HepG2 (cell line): ENCODE results near the gene GOLGA6L10. TPM values are rescaled to one million over a fixed set of nuclear protein-coding genes. Genes with fewer than 3 reads are reported as not detected.
"Not testable (repeated sequence)": the region's sequence is repeated elsewhere in the genome, so short reads cannot be mapped to it uniquely, and the experiment has no call there.

Experiments used
- ATAC-seq: fragments of 200-7000 bp; cut with Tn5 transposase; 3 replicates; pipeline ENCODE4 v1.9.1; 2020; ENCODE audit warnings: mild to moderate bottlenecking, moderate library complexity
- BruUV-seq: library from RNA; stranded (reverse); fragments of 400-500 nt; replicated peaks from 2 replicates; lab custom pipeline; 2021; lab: Mats Ljungman, UMichigan
- CTCF ChIA-PET: fragments of 300-600 bp; formaldehyde crosslinking; extraction: SDS; loops from one replicate; lab custom pipeline; 2021; ENCODE audit warnings: low total read pairs, inconsistent platforms, low intra/inter-chr PET ratio; lab: Yijun Ruan, JAX
- POLR2A ChIA-PET: fragments of 350-600 bp; sonication (Branson Sonifier 250); formaldehyde crosslinking; loops from one replicate; lab custom pipeline; 2020; ENCODE audit warnings: antibody characterized with exemption, inconsistent platforms; lab: Yijun Ruan, JAX
- DNase-seq: peaks from one replicate; pipeline ENCODE4 v3.0.0-alpha.2; 2015; ENCODE audit warnings: low spot score
- FAIRE-seq: peaks from 3 replicates; lab custom pipeline; 2011; peaks lifted over from hg19 to GRCh38; lab: Jason Lieb, UNC
- H2AFZ ChIP-seq: one replicate; pipeline ENCODE4 v1.6.1; 2011; ENCODE audit warnings: low read length, inconsistent platforms
- H3K27ac ChIP-seq: fragments of 300-600 bp; 3 replicates; pipeline ENCODE4 v1.8.0; 2011; ENCODE audit warnings: mixed run types, mild to moderate bottlenecking, mixed read lengths, low read length, inconsistent platforms; ENCODE audit not compliant: insufficient read depth; ENCODE audit errors: extremely low read length
- H3K27me3 ChIP-seq, 2 experiments: fragments of 200-600 bp in 1 of 2; 2 replicates in 1 of 2; 3 replicates in 1 of 2; pipeline versions ENCODE4 v1.6.0 to v1.8.0; 2011; ENCODE audit warnings: low read length in 2 of 2, mild to moderate bottlenecking in 2 of 2, moderate library complexity in 2 of 2, inconsistent platforms in 1 of 2; ENCODE audit not compliant: insufficient read depth in 2 of 2, control insufficient read depth in 1 of 2
- H3K36me3 ChIP-seq, 2 experiments: fragments of 200-600 bp in 1 of 2; replicated peaks in 1 of 2; 2 replicates in 1 of 2; 3 replicates in 1 of 2; pipeline versions ENCODE4 v1.5.1 to v1.8.0; 2011; ENCODE audit warnings: low read length in 2 of 2, inconsistent platforms in 1 of 2; ENCODE audit not compliant: insufficient read depth in 2 of 2, control insufficient read depth in 1 of 2
- H3K4me1 ChIP-seq: 2 replicates; pipeline ENCODE4 v1.5.1; 2012; ENCODE audit warnings: low read length, inconsistent platforms; ENCODE audit not compliant: insufficient read depth
- H3K4me2 ChIP-seq: 2 replicates; pipeline ENCODE4 v1.6.0; 2011; ENCODE audit warnings: low read depth, low read length, inconsistent platforms
- H3K4me3 ChIP-seq, 3 experiments: fragments of 200-600 bp in 1 of 3; sonication (generic), shearing (Covaris generic) in 1 of 3; replicated peaks in 1 of 3; 2 replicates each; pipeline ENCODE4 v1.5.1; 2011 to 2016; ENCODE audit warnings: low read length in 3 of 3, inconsistent platforms in 2 of 3, low read depth in 2 of 3, mild to moderate bottlenecking in 2 of 3, control low read depth in 1 of 3, mixed read lengths in 1 of 3; ENCODE audit not compliant: insufficient read depth in 1 of 3
- H3K79me2 ChIP-seq: one replicate; pipeline ENCODE4 v1.6.1; 2011; ENCODE audit warnings: low read length, inconsistent platforms; ENCODE audit not compliant: insufficient read depth
- H3K9ac ChIP-seq: 2 replicates; pipeline ENCODE4 v1.6.0; 2011; ENCODE audit warnings: mild to moderate bottlenecking, low read depth, low read length, inconsistent platforms; ENCODE audit not compliant: insufficient read depth
- H3K9me3 ChIP-seq: 2 replicates; pipeline ENCODE4 v1.5.1; 2012; ENCODE audit warnings: mild to moderate bottlenecking, low read length
- H4K20me1 ChIP-seq: 2 replicates; pipeline ENCODE4 v1.6.0; 2011; ENCODE audit warnings: inconsistent platforms, mild to moderate bottlenecking, low read length, moderate library complexity; ENCODE audit not compliant: insufficient read depth
- AHR ChIP-seq: IDR thresholded peaks from 2 replicates; pipeline ENCODE4 v1.6.1; 2018; ENCODE audit warnings: missing genetic modification reagents, missing compliant biosample characterization
- ELF3 ChIP-seq: IDR thresholded peaks from 2 replicates; pipeline ENCODE4 v1.6.1; 2016; ENCODE audit warnings: missing genetic modification reagents, missing compliant biosample characterization
- MEIS1 ChIP-seq: sonication (generic); formaldehyde crosslinking; IDR thresholded peaks from 2 replicates; pipeline ENCODE4 v1.9.0; 2021; ENCODE audit warnings: mild to moderate bottlenecking, missing genetic modification reagents, moderate library complexity, borderline replicate concordance
- MIER3 ChIP-seq: IDR thresholded peaks from 2 replicates; pipeline ENCODE4 v1.6.1; 2016; ENCODE audit warnings: missing compliant biosample characterization, borderline replicate concordance
- NRL ChIP-seq: sonication (generic); formaldehyde crosslinking; IDR thresholded peaks from 2 replicates; pipeline ENCODE4 v1.5.0; 2020; ENCODE audit warnings: missing genetic modification reagents, mild to moderate bottlenecking, moderate library complexity, borderline replicate concordance
- REL ChIP-seq: sonication (generic); formaldehyde crosslinking; conservative IDR thresholded peaks from 2 replicates; pipeline ENCODE4 v1.8.0; 2022; ENCODE audit warnings: mild to moderate bottlenecking, missing genetic modification reagents, moderate library complexity
- SMARCC2 ChIP-seq: fragments of 450-650 bp; IDR thresholded peaks from 2 replicates; pipeline ENCODE4 v1.6.1; 2017; ENCODE audit warnings: antibody characterized with exemption, mild to moderate bottlenecking
- TBX3 ChIP-seq: fragments of 450-650 bp; IDR thresholded peaks from 2 replicates; pipeline ENCODE4 v1.6.1; 2017; ENCODE audit warnings: antibody characterized with exemption, mild to moderate bottlenecking, inconsistent platforms, borderline replicate concordance
- ZKSCAN1 ChIP-seq: fragments of 150-350 bp; IDR thresholded peaks from 2 replicates; pipeline ENCODE4 v1.6.1; 2014; ENCODE audit warnings: low read length
- ZNF251 ChIP-seq: sonication (generic); formaldehyde crosslinking; IDR thresholded peaks from 2 replicates; pipeline ENCODE4 v1.9.0; 2021; ENCODE audit warnings: mild to moderate bottlenecking, missing genetic modification reagents
- ZNF367 ChIP-seq: sonication (generic); formaldehyde crosslinking; IDR thresholded peaks from 2 replicates; pipeline ENCODE4 v1.4.0; 2020; ENCODE audit warnings: missing genetic modification reagents, borderline replicate concordance
- ZNF703 ChIP-seq: sonication (generic); formaldehyde crosslinking; IDR thresholded peaks from 2 replicates; pipeline ENCODE4 v1.5.1; 2020; ENCODE audit warnings: missing genetic modification reagents, mild to moderate bottlenecking, moderate library complexity, borderline replicate concordance
- WGBS: methylation state at CpG from one replicate; pipeline ENCODE4 v1.1.6; 2017; ENCODE audit warnings: low lambda C conversion rate; 5-methylcytosine and 5-hydroxymethylcytosine counted together
- in situ Hi-C: cut with HindIII; loops from 2 replicates; pipeline ENCODE4 v1.10.0; 2017; ENCODE audit warnings: low pct_unique_long_range_greater_than_20kb; ENCODE audit not compliant: extremely low pct_ligation_motif_present
- intact Hi-C: fragments of 100-400 bp; cut with micrococcal nuclease; formaldehyde crosslinking; loops from one replicate; pipeline ENCODE4 v1.10.0; 2022; ENCODE audit not compliant: unreplicated experiment
- polyA plus RNA-seq, 8 experiments: library from polyadenylated mRNA; depleted of rRNA in 3 of 8; stranded (reverse) in 7 of 8; unstranded in 1 of 8; fragments of >200 nt; fragmentation: Illumina TruSeq in 4 of 8; extraction: Trizol in 4 of 8; gene quantifications; 2 replicates each; pipeline versions ENCODE4 v1.2.1 to v1.2.3, GENCODE V29; 2011 to 2016; ENCODE audit warnings: low read depth in 4 of 8, missing spikeins in 1 of 8, mixed read lengths in 1 of 8; ENCODE audit not compliant: insufficient read depth in 1 of 8
- total RNA-seq, 5 experiments: library from RNA; depleted of rRNA; stranded (reverse); fragments of >200 nt; fragmentation: Illumina TruSeq; extraction: Trizol; gene quantifications; 2 replicates each; pipeline ENCODE4 v1.2.3, GENCODE V29; 2016; ENCODE audit warnings: low read depth in 1 of 5
- TF ChIP-seq, protein P1 (sequence below): IDR thresholded peaks from 2 replicates; pipeline ENCODE4 v1.6.1; 2016; ENCODE audit warnings: mild to moderate bottlenecking, missing biosample characterization, missing genetic modification reagents
- TF ChIP-seq, protein P2 (sequence below): fragments of 450-650 bp; IDR thresholded peaks from 2 replicates; pipeline ENCODE4 v1.6.1; 2016
- TF ChIP-seq, protein P3 (sequence below): sonication (generic); formaldehyde crosslinking; IDR thresholded peaks from 2 replicates; pipeline ENCODE4 v1.4.0; 2020; ENCODE audit warnings: mild to moderate bottlenecking, low read depth, missing genetic modification reagents
- TF ChIP-seq, protein P4 (sequence below): sonication (generic); formaldehyde crosslinking; IDR thresholded peaks from 2 replicates; pipeline ENCODE4 v1.4.0; 2020; ENCODE audit warnings: missing genetic modification reagents

GOLGA6L10 gene
- total and polyA plus RNA-seq, 2 of the 13 experiments (the other 11 are each of a cell fraction or from before 2014, with no cell fraction given) = 1.5 to 2.5 TPM

DNA sequence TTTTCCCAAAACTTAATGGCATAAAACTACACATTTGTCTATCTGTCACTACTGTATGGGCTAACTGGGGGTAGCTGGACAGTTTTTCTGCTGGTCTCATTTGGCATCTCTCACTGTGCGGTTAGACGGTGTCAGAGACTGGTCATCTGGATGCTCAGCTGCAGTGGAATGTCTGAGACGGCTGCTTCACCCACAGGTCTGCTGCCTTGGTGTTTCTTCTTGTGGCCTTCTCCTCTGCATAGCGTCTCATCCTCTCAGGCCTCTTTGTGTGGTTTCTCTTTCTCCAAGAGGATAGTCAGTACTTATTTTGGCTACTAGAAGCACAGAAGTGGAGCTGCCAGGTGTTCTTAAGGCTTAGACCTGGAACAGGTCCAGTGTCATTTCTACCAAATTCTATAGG lies 44.4 kb upstream of the GOLGA6L10 start:
- Histone ChIP-seq H2AFZ (no peak overlapping the region), H3K4me3 (no peak overlapping the region), H3K4me1 (peaks cover 15% of the 10 kb centered on the region), H3K27ac (no peak overlapping the region), H3K4me2 (no peak overlapping the region), H3K9me3 (no peaks in the 10 kb centered on the region), H3K27me3 (no peaks in the 10 kb centered on the region), H3K79me2 (no peaks in the 10 kb centered on the region), H3K36me3 (no peaks in the 10 kb centered on the region), H4K20me1 (no peaks in the 10 kb centered on the region), H3K9ac (no peak overlapping the region)
- TF ChIP-seq ZKSCAN1 = no peak
- TF ChIP-seq ZNF251 (CRISPR knock-in tag) = no peak
- TF ChIP-seq, protein P1, sequence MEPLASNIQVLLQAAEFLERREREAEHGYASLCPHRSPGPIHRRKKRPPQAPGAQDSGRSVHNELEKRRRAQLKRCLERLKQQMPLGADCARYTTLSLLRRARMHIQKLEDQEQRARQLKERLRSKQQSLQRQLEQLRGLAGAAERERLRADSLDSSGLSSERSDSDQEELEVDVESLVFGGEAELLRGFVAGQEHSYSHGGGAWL = no peak
- TF ChIP-seq AHR = no peak
- no peak for TF ChIP-seq REL (CRISPR knock-in tag)
- TF ChIP-seq MIER3 (CRISPR knock-in tag) = no peak
- no peak for TF ChIP-seq SMARCC2
- TF ChIP-seq MEIS1 = no peak
- TF ChIP-seq TBX3 = no peak
- no peak for TF ChIP-seq NRL
- TF ChIP-seq ZNF367 (CRISPR knock-in tag) = no peak
- TF ChIP-seq, protein P2, sequence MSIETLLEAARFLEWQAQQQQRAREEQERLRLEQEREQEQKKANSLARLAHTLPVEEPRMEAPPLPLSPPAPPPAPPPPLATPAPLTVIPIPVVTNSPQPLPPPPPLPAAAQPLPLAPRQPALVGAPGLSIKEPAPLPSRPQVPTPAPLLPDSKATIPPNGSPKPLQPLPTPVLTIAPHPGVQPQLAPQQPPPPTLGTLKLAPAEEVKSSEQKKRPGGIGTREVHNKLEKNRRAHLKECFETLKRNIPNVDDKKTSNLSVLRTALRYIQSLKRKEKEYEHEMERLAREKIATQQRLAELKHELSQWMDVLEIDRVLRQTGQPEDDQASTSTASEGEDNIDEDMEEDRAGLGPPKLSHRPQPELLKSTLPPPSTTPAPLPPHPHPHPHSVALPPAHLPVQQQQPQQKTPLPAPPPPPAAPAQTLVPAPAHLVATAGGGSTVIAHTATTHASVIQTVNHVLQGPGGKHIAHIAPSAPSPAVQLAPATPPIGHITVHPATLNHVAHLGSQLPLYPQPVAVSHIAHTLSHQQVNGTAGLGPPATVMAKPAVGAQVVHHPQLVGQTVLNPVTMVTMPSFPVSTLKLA = no peak
- no peak for TF ChIP-seq ZNF703 (CRISPR knock-in tag)
- TF ChIP-seq ELF3 (CRISPR knock-in tag) = no peak
- TF ChIP-seq, protein P3, sequence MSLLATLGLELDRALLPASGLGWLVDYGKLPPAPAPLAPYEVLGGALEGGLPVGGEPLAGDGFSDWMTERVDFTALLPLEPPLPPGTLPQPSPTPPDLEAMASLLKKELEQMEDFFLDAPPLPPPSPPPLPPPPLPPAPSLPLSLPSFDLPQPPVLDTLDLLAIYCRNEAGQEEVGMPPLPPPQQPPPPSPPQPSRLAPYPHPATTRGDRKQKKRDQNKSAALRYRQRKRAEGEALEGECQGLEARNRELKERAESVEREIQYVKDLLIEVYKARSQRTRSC = no peak
- TF ChIP-seq, protein P4, sequence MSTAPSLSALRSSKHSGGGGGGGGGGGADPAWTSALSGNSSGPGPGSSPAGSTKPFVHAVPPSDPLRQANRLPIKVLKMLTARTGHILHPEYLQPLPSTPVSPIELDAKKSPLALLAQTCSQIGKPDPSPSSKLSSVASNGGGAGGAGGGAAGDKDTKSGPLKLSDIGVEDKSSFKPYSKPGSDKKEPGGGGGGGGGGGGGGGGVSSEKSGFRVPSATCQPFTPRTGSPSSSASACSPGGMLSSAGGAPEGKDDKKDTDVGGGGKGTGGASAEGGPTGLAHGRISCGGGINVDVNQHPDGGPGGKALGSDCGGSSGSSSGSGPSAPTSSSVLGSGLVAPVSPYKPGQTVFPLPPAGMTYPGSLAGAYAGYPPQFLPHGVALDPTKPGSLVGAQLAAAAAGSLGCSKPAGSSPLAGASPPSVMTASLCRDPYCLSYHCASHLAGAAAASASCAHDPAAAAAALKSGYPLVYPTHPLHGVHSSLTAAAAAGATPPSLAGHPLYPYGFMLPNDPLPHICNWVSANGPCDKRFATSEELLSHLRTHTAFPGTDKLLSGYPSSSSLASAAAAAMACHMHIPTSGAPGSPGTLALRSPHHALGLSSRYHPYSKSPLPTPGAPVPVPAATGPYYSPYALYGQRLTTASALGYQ (CRISPR knock-in tag) = no peak
- WGBS = 93% methylated on average over 4 of the region's 4 CpGs
- in situ Hi-C loops = no loop called here
- POLR2A ChIA-PET = no interaction called here
- intact Hi-C loops = no loop called here
- ATAC-seq = no peak
- no TSS peak for BruUV-seq
- CTCF ChIA-PET = no interaction called here
- no peak for FAIRE-seq
- DNase-seq = no peak

DNA sequence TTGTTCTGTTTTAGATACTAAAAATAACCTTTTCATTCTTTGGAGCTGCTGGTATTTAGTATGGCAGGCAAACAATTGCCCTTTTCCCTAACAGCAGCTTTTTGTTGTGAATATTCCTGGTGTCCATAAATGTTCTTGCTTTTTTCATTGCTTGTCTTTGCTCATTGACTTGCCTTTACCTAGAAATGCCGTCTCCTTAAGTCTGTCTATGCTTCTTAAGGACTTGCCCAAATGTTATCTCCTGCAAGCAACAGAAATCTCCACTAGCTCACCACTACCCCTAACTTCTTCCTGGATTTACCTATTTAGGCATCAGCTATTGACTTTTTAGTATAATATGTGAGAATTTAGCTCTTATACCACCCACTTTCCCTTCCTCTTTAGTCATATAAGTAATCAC lies 42.8 kb upstream of the GOLGA6L10 start:
- BruUV-seq, H3K9ac ChIP-seq, H2AFZ ChIP-seq, H3K4me1 ChIP-seq, DNase-seq, H3K27me3 ChIP-seq, H3K9me3 ChIP-seq, POLR2A ChIA-PET, H4K20me1 ChIP-seq, CTCF ChIA-PET, in situ Hi-C loops, H3K4me2 ChIP-seq, H3K27ac ChIP-seq, H3K4me3 ChIP-seq, ATAC-seq, FAIRE-seq, intact Hi-C loops, H3K79me2 ChIP-seq, H3K36me3 ChIP-seq: not testable (repeated sequence)
- 96% methylated on average over 1 of the region's 1 CpG for WGBS
